ENCODE measurements around the gene RHBDF2.
"Not testable (repeated sequence)": the region's sequence is repeated elsewhere in the genome, so short reads cannot be mapped to it uniquely, and the experiment has no call there.

RHBDF2 gene

DNA sequence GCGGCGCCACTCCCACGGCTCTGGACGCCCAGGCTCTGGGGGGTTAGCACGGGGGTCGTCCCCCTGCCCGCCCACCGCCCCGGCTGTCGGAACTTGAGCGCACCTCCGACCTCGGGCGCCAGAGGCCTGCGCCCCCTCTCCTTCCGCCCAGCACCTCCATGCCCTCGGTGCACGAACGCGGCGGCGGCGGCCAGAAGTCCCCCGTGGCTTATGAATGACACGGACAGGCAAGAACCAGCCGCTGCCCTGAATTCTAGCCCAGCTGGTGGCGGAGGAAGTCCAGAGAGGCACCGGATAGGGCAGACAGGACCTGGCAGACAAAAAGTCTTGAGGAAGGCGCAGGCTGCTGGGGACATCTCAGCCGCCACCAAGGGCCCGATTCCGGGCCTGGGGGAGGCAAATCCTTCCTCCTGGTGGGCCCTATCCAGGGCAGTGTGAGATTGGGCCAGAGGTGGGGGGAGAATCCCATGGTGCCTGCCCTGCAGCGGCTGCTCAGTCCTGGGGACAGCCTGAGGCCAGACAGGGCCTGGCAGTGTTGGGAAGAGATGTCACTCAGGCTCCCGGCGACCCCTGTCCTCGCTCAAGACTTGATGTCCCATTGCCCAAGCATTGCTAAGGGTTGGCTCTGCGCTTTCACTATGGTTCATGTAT is 37.2 kb upstream of the RHBDF2 start:
- DNase-seq: peak; percentile 79

GRCh38 chr17:76537578-76538280 is 36.5 kb upstream of the RHBDF2 start, which contains the start of gene CYGB:
CYGB (minus strand) TSS chr17:76537709; CDS start chr17:76537542, 167 bp downstream.
- DNase-seq: peak; percentile 76

DNA sequence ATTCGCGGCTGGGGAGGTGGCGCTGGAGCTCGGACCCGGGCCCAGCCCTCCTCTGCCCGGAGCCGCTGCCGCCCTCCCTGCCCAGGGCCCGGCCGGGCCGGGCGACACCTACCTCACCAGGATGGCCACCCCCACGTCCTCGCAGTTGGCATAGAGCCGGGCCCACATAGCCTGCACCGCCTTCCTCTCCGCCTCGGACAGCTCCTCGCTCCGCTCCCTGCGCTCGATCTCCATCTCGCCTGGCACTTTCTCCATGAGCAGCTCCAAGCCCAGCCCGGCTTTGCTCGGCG is 36.0 kb upstream of the RHBDF2 start:
- DNase-seq: no peak

- DNase-seq: peak; percentile 57
Measured at GRCh38 chr17:76536511-76537287, 35.5 kb upstream of the RHBDF2 start.

DNA sequence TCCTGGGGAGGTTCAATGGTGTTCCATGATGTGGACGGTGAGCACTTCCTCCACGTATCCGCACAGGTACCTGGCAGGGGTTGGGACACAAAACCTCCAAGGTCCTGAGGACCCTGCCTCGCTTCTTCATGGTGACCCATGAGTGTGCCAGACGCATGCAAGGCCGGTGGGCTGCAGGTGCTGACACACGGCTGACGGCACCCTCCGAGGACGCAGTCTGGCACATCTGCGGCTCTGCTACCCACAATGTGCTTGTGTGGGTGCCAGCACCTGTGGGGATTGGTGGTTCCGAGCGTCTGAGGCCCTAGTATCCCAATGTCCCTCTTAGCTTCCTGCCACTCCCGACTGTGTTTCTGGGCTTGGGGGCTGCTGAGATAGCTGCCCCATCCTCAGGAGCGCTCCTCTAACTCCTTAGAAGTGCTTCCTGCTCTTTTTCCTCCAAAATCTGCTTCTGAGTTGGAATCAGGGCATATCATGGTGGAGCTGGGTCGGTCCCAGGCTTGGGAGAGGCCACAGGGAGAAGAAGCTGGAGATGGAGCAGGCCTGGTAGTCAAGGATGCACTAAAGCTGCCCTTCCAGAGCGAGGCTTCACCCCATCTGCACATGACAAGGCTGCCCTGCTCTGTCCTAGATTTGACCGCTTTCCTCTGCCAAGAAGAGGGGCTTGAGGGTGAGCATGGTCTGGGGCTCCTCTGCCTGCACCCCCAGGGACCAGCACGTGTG is 34.7 kb upstream of the RHBDF2 start:
- DNase-seq: peak; percentile 53

DNA sequence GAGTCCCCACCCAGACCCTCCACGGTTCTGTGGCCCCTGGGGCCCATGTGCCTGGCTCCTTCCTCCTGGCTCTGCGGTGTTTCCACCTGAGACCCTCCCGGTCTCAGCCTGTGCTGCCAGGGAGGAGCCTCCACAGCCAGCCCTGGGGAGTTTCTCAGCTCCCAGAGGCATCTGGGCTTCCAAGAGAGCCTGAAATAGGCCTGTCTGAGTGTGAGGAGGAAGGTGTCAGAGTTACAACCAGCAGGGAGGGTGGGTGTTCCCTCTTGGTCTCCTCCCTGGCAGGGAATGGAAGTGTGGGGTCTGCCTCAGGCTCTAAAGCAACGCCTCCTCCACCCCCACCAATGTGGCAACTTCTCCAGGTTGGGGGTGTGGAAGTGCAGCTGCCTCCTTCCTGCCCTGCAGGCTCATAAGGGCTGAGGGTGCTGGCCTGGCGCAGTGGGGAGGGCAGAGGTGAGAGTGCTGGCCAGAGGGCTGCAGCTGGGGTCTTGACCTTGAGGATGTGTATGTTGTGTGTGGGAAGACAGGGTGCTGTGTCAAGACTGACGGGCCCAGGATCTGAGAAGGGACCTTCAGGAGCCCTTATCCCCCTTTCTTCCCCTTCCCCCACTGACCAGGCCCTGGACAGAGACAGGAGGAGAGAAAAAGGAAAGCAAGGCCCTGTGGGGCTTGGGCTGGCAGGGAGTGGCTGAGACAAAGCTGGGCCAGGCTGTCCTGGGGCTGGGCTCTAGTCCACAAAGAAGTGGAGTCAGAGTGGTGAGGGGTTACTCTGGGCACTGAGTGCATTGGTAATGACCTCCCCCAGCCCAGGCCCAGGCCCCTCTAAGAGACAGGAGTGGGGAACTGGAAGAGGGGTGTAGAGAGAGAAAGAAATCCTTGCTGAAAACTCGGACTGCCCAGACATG is 33.9 kb upstream of the RHBDF2 start:
- no peak for DNase-seq

- DNase-seq: not testable (repeated sequence)
Measured at GRCh38 chr17:76533640-76534359, 32.6 kb upstream of the RHBDF2 start.

DNA sequence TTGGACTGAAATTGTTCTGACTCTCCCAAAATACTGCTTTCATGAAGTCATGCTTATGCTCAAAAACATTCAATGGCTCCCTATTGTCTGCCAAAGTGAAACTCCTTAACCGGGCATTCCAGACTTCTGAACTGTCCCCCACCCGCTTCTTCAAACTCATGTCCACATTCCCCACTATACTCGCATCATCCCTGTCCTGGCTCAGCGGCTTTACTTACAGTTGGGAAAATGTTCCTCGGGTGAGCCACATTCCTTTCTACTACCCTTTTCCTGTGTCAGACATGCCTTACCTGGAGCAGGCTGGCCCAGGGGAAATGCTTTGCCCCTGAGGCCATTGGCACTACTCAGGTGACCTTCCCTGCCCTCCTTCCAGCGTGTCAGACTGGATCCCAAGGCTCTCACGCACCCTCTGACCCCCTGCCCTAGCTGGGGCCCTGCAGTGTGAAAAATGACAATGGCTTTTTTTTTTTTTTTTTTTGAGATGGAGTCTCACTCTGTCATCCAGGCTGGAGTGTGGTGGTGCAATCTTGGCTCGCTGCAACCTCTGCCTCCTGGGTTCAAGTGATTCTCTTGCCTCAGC is 30.9 kb upstream of the RHBDF2 start:
- peak; percentile 93 for DNase-seq

- no peak for DNase-seq
Measured at GRCh38 chr17:76531486-76532038, 30.3 kb upstream of the RHBDF2 start.

DNA sequence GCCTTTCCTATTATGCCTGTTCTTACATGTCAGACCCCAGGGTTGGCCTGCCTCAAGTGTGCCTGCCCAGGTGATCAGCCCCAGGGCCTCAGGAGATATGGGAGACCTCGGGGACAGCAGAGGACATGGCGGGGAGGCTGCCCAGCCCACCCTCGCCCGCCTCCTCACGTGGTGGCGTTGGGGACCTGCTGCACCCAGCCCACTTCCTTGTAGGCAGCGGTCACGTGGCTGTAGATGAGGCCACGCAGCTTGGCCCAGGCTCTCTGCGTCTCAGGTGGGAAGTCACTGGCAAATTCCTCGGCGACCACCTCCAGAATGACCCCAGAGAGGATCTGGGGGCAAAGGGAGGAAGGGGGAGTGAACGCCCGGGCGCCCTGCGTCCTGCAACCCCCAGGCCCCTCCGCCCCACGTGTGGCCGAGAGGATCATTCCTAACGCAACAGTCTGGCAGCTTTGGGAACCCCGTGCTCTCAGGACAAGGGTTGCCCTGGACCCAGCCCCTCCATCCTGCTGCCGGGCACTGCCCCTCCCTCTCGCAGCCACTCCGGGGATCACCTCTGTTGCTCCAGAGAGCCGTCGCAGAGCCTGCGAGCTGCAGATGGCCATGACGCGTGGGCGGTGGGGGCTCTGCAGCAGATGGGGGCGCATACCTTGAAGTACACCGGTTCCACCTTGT is 29.7 kb upstream of the RHBDF2 start:
- no peak for DNase-seq

- DNase-seq: no peak
Measured at GRCh38 chr17:76530095-76530723, 29.0 kb upstream of the RHBDF2 start.

GRCh38 chr17:76529224-76530094 is 28.2 kb upstream of the RHBDF2 start:
- peak; percentile 95 for DNase-seq

GRCh38 chr17:76528528-76529223 is 27.5 kb upstream of the RHBDF2 start:
- no peak for DNase-seq

- DNase-seq: no peak
Measured at GRCh38 chr17:76528156-76528527, 26.9 kb upstream of the RHBDF2 start.

DNA sequence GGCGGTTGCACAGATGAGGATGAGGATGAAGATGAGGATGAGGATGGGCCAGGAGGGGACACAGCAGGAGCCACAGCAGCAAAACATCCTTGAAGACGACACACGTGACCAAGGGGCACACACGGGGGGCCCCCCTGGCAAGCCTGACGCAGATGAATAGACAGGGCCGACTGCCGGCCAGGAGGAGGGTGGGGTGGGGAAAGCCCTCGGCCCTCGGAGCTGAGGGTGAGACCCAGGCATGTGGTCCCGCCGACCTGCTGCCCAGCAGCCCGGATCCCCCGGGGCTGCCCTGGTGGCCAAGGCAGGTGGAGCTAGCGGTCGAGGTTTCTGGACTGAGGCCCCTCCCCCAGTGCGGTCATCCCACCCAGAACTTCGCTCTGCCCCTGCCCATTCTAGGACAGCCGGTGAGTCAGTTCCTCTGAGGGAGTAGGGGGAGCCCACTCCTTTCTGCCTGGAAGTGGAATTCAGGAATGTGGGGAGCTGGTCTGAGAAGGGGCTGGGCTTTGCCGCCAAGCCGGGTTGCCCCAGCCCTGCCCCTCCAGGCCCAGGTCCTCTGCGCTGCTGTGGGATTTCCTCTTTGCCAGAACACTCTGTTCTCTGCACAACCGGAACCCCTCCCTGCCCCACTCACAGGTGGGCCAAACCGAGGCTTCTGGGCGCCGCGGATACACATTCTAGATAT is 26.3 kb upstream of the RHBDF2 start:
- DNase-seq: peak; percentile 99

DNA sequence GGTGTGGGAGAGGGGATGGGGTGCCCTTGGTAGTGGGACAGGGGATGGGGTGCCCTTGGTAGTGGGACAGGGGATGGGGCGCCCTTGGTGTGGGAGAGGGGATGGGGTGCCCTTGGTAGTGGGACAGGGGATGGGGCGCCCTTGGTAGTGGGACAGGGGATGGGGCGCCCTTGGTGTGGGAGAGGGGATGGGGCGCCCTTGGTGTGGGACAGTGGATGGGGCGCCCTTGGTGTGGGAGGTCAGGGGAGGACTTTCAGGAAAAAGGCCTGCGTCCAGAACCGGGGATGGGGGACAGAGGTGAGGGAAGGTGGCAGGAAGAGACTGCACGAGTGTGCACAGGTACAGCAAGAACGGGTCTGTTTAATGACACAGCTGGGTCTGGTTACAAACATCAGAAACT is 25.8 kb upstream of the RHBDF2 start:
- not testable (repeated sequence) for DNase-seq

- DNase-seq: not testable (repeated sequence)
Measured at GRCh38 chr17:76525513-76525833, 24.2 kb upstream of the RHBDF2 start.
